ENCODE results near the gene FAM117A.

The FAM117A gene

DNA sequence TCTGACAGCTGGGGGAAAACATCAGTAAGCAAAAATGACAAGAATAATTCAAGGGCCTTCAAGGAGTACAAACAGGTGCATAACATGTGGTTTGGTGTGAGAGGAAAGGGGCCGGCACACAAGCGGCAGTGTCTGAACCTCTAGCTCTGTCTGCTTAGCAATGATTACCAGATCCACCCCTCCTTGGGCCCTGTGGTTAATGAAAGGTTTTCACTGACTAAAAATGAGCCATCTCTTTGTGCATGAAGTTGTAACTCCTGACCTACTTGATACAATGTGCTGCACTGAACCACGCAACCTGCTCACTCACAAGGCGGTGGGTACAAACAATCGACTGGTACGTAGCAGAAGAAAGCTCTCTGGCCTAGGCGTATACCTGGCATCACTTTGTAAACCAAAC lies 15.1 kb downstream of the FAM117A start:
- no peak for DNase-seq (ENCODE audit: low spot score)
- no peak overlapping the region for H3K27ac ChIP-seq
- no peak for TF ChIP-seq CTCF (conservative IDR thresholded peaks at IDR 0.05; ENCODE audit: low read depth)
- ChIA-PET POLR2A (ENCODE audit: low non-redundant PET) (no interaction called here), CTCF (interaction anchor here (0.6 to 1.1 kb wide), 3 partner anchors 8 to 67 kb away, joined by 6 to 7 read pairs (median 6); no protein-coding TSS in a partner anchor)

DNA sequence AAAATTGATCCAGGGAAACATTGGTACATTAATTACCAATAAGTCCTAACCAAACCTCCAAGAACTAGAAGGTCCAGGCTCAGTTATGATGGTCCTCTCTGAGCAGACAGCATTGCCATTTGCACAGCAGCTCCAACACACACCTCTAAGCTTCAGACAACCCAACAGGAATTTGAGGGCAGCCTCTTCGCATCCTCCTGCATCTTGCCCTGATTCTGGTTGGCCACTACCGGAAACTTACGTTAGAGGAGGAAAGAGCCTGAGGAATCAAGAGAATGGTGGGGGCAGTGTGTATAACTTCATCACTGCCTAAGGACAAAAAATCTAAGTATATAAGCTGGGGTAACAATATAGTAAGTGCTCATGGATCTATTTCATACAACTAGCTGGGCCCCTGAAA lies 15.7 kb downstream of the FAM117A start:
- DNase-seq (ENCODE audit: low spot score), result no peak
- ChIA-PET CTCF (interaction anchor here (0.6 to 1.1 kb wide), 4 partner anchors 9 to 262 kb away, joined by 3 to 6 read pairs (median 4); no protein-coding TSS in a partner anchor), POLR2A (ENCODE audit: low non-redundant PET) (interaction anchor here (0.5 kb wide), 1 partner anchor 16 kb away, joined by 4 read pairs; the partner anchor contains the start of gene FAM117A)
- TF ChIP-seq CTCF (conservative IDR thresholded peaks at IDR 0.05; ENCODE audit: low read depth), result no peak
- H3K27ac ChIP-seq, result no peak overlapping the region

DNA sequence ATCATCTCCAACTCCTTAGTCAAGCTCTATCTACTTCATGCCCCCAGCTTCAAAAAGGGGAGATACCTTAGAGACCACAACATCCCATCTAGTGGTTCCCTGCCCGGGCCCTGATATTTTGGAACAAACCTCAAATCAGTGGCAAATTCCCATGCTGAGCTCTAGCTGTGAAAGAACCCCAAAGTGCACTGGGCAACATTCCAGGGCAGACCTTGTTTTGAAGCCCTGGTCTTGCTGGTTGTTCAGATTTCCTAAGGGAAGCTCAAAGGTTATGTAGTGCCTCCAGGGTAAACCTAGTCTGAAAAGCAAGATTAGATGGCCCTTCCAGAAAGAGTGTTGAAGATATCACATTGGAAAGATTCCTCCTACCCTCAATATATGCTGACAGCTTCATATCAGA lies 16.3 kb downstream of the FAM117A start:
- no peak overlapping the region for H3K27ac ChIP-seq
- POLR2A ChIA-PET (ENCODE audit: low non-redundant PET), result interaction anchor here (0.5 kb wide), 1 partner anchor 17 kb away, joined by 4 read pairs; the partner anchor contains the start of gene FAM117A
- DNase-seq (ENCODE audit: low spot score), result no peak
- CTCF ChIA-PET, result interaction anchor here (0.5 to 1.0 kb wide), 3 partner anchors 9 to 262 kb away, joined by 3 read pairs; no protein-coding TSS in a partner anchor
- no peak for TF ChIP-seq CTCF (conservative IDR thresholded peaks at IDR 0.05; ENCODE audit: low read depth)

- no peak overlapping the region for H3K27ac ChIP-seq
- CTCF ChIA-PET, result interaction anchor here (0.5 to 0.7 kb wide), 3 partner anchors 10 to 179 kb away, joined by 3 to 4 read pairs (median 3); no protein-coding TSS in a partner anchor
- POLR2A ChIA-PET (ENCODE audit: low non-redundant PET), result no interaction called here
- DNase-seq (ENCODE audit: low spot score), result no peak
- TF ChIP-seq CTCF (conservative IDR thresholded peaks at IDR 0.05; ENCODE audit: low read depth), result no peak
These were observed 17.0 kb downstream of the FAM117A start for GRCh38 chr17:49746791-49747490.

- no peak for TF ChIP-seq CTCF (conservative IDR thresholded peaks at IDR 0.05; ENCODE audit: low read depth)
- DNase-seq (ENCODE audit: low spot score), result no peak
- H3K27ac ChIP-seq, result no peak overlapping the region
- CTCF ChIA-PET, result no interaction called here
- POLR2A ChIA-PET (ENCODE audit: low non-redundant PET), result no interaction called here
These were observed 18.5 kb downstream of the FAM117A start for GRCh38 chr17:49745175-49746139.

DNA sequence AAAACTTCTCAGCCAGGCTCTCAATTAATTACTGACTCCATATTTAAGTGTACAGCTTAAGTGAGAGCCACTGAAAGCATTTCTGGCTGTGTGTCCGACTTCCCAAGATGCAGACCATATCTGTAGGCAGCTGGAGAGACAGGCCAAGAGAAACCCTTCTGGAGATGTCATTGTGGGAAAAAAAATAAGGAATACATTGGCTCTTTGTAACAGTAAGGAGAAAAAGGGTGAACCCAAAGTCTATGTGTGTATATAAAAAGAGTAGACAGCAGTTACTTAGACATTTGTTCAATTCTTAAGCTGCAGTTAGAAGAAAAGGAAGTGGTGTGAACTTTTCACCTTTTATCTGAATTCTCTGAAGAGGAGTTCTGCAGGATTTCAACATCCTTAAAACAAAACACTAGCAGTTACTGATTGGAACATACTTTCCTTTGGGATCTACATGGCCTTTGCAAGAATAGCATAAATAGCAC lies 21.7 kb downstream of the FAM117A start:
- no peak overlapping the region for H3K27ac ChIP-seq
- DNase-seq (ENCODE audit: low spot score), result no peak
- TF ChIP-seq CTCF (conservative IDR thresholded peaks at IDR 0.05; ENCODE audit: low read depth), result no peak
- CTCF ChIA-PET, result interaction anchor here (0.6 kb wide), 1 partner anchor 391 kb away, joined by 3 read pairs; no protein-coding TSS in a partner anchor
- POLR2A ChIA-PET (ENCODE audit: low non-redundant PET), result no interaction called here

Data from RWPE1 (cell line).